Spleen (tissue), 11 donors: Measurements from ENCODE around the gene SNX2. TPM values are rescaled to one million over a fixed set of nuclear protein-coding genes. Genes with fewer than 3 reads are reported as not detected.

Experiments
- DNase-seq: peaks from one replicate; pipeline ENCODE4 v3.0.0-alpha.2; 2020
- H3K27ac ChIP-seq, 8 donors: fragments of 200-600 bp; sonication (generic) in 7 of 8; 1 replicate in 4 of 8; 2 replicates in 4 of 8; pipeline versions ENCODE4 v1.5.0 to v1.8.0; 2016 to 2021; ENCODE audit warnings: inconsistent platforms in 4 of 8, mild to moderate bottlenecking in 4 of 8, moderate library complexity in 1 of 8
- H3K27me3 ChIP-seq, 7 donors: fragments of 200-600 bp; sonication (generic) in 6 of 7; replicated peaks in 1 of 7; 1 replicate in 4 of 7; 2 replicates in 3 of 7; pipeline versions ENCODE4 v1.5.0 to v1.8.0; 2016 to 2021; ENCODE audit warnings: inconsistent platforms in 3 of 7, mild to moderate bottlenecking in 1 of 7
- H3K36me3 ChIP-seq, 6 donors: fragments of 200-600 bp; sonication (generic) in 5 of 6; 1 replicate in 4 of 6; 2 replicates in 2 of 6; pipeline versions ENCODE4 v1.5.0 to v1.8.0; 2016 to 2021; ENCODE audit warnings: inconsistent platforms in 2 of 6
- H3K4me1 ChIP-seq, 6 donors: fragments of 200-600 bp; sonication (generic) in 5 of 6; 1 replicate in 3 of 6; 2 replicates in 3 of 6; pipeline versions ENCODE4 v1.5.0 to v1.8.0; 2016 to 2021; ENCODE audit warnings: inconsistent platforms in 3 of 6
- H3K4me3 ChIP-seq, 8 donors: fragments of 200-600 bp; sonication (generic) in 7 of 8; 1 replicate in 4 of 8; 2 replicates in 4 of 8; pipeline versions ENCODE4 v1.5.0 to v1.8.0; 2016 to 2021; ENCODE audit warnings: inconsistent platforms in 4 of 8, mild to moderate bottlenecking in 4 of 8, moderate library complexity in 2 of 8
- H3K9me3 ChIP-seq, 8 donors: fragments of 200-600 bp; sonication (generic) in 7 of 8; 1 replicate in 4 of 8; 2 replicates in 4 of 8; pipeline versions ENCODE4 v1.5.0 to v1.8.0; 2016 to 2021; ENCODE audit warnings: inconsistent platforms in 4 of 8
- POLR2A ChIP-seq, 3 donors: fragments of 450-650 bp; IDR thresholded peaks; one replicate each; pipeline ENCODE4 v1.5.1; 2017; ENCODE audit warnings: antibody characterized with exemption in 3 of 3, mild to moderate bottlenecking in 1 of 3
- POLR2AphosphoS5 ChIP-seq, 3 donors: sonication (generic); formaldehyde crosslinking; IDR thresholded peaks; one replicate each; pipeline ENCODE4 v1.5.1; 2017; ENCODE audit warnings: antibody characterized with exemption in 3 of 3
- WGBS, 5 donors: extraction: QIAGEN DNeasy Blood & Tissue Kit in 3 of 5; methylation state at CpG; one replicate each; pipeline versions ENCODE4 v1.1.5 to v1.1.7; 2013 to 2018; 5-methylcytosine and 5-hydroxymethylcytosine counted together
- intact Hi-C: fragments of 100-400 bp; cut with DNase I; formaldehyde crosslinking; loops from one replicate; pipeline ENCODE4 v1.15.0; 2023; ENCODE audit warnings: low total_unique reads
- polyA plus RNA-seq, 3 donors: library from polyadenylated mRNA; stranded (reverse); fragments of 200-250 nt; gene quantifications; one replicate each; pipeline ENCODE4 v1.2.1, GENCODE V29; 2013
- total RNA-seq, 7 donors: library from RNA; depleted of rRNA in 3 of 7; stranded (reverse); fragments of >200 nt in 3 of 7; fragmentation: NEBNext Ultra II Directional in 4 of 7; extraction: Animal tissue kit (Norgen Biotek cat#: 25700) in 4 of 7; gene quantifications; one replicate each; pipeline versions ENCODE4 v1.1.0 to v1.2.1, GENCODE V29; 2016 to 2021
- TF ChIP-seq, protein P1 (sequence below), 11 experiments: fragments of 200-600 bp in 7 of 11; fragments of 450-650 bp in 4 of 11; sonication (generic) in 4 of 11; IDR thresholded peaks in 8 of 11; conservative IDR thresholded peaks in 3 of 11; 1 replicate in 7 of 11; 2 replicates in 4 of 11; pipeline versions ENCODE4 v1.4.0 to v1.8.0; 2016 to 2021; ENCODE audit warnings: antibody characterized with exemption in 11 of 11, inconsistent platforms in 4 of 11, mild to moderate bottlenecking in 1 of 11
- donor health status: healthy with polysubstance abuse.
- donor health status: DM: no; HTN: no; CAD: no; lungs with moderate emphysema.
- donor health status: DM: no; HTN: no; CAD: no.
- donor health status: Bipolar disorder and iron deficiency.
- donor health status: healthy.
- donor health status: DM: no; HTN: no; CAD: no.
- donor health status: DM: yes; HTN: yes; CAD: no.

SNX2 gene
- total and polyA plus RNA-seq, 10 donors, result 69.0 to 158 (median 132) TPM

GRCh38 chr5:122844910-122845228 lies 70.0 kb downstream of the SNX2 start:
- peaks cover 8 to 52% (median 21%) of the 10 kb centered on the region in 6 donors for H3K4me1 ChIP-seq
- no peaks in the 10 kb centered on the region for H3K27me3 ChIP-seq
- peak overlapping the region; percentile 80 to 97 (median 86) for H3K4me3 ChIP-seq
- H3K36me3 ChIP-seq, result no peaks in the 10 kb centered on the region
- TF ChIP-seq POLR2A (IDR thresholded peaks at IDR 0.05), result no peak
- TF ChIP-seq, protein P1, sequence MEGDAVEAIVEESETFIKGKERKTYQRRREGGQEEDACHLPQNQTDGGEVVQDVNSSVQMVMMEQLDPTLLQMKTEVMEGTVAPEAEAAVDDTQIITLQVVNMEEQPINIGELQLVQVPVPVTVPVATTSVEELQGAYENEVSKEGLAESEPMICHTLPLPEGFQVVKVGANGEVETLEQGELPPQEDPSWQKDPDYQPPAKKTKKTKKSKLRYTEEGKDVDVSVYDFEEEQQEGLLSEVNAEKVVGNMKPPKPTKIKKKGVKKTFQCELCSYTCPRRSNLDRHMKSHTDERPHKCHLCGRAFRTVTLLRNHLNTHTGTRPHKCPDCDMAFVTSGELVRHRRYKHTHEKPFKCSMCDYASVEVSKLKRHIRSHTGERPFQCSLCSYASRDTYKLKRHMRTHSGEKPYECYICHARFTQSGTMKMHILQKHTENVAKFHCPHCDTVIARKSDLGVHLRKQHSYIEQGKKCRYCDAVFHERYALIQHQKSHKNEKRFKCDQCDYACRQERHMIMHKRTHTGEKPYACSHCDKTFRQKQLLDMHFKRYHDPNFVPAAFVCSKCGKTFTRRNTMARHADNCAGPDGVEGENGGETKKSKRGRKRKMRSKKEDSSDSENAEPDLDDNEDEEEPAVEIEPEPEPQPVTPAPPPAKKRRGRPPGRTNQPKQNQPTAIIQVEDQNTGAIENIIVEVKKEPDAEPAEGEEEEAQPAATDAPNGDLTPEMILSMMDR (IDR thresholded peaks at IDR 0.05 in 8 of 11, conservative IDR thresholded peaks at IDR 0.05 in 3 of 11), result no peak
- TF ChIP-seq POLR2AphosphoS5 (IDR thresholded peaks at IDR 0.05), result no peak
- 0 to 1% (median 1%) methylated on average over 16 of the region's 16 CpGs for WGBS, 5 donors
- H3K27ac ChIP-seq, result peak overlapping the region; percentile 75 to 92 (median 88)
- intact Hi-C loops, result no loop called here
- DNase-seq, result no peak
- no peaks in the 10 kb centered on the region for H3K9me3 ChIP-seq

- H3K27ac ChIP-seq, result peak within 1 kb of the TSS; percentile 75 to 92 (median 88)
- peak; percentile 63 to 82 (median 77) for TF ChIP-seq POLR2AphosphoS5 (IDR thresholded peaks at IDR 0.05)
- TF ChIP-seq, protein P1 (IDR thresholded peaks at IDR 0.05 in 8 of 11, conservative IDR thresholded peaks at IDR 0.05 in 3 of 11), result peak in 1 of 11 experiments; percentile 22
- peak in 1 of 3 donors; percentile 4 for TF ChIP-seq POLR2A (IDR thresholded peaks at IDR 0.05)
- intact Hi-C loops, result no loop called here
- DNase-seq, result peak; percentile 94
- no peaks in the 10 kb centered on the region for H3K36me3 ChIP-seq
- no peaks in the 10 kb centered on the region for H3K9me3 ChIP-seq
- no peaks in the 10 kb centered on the region for H3K27me3 ChIP-seq
- peaks cover 8 to 57% (median 23%) of the 10 kb centered on the region in 6 donors for H3K4me1 ChIP-seq
- WGBS, 5 donors, result 0 to 1% (median 1%) methylated on average over 74 to 92 of the region's 92 CpGs
- peak within 1 kb of the TSS; percentile 80 to 97 (median 86) for H3K4me3 ChIP-seq
Observed at GRCh38 chr5:122845229-122846050, 70.6 kb downstream of the SNX2 start, which contains the start of gene SNX24. Gene SNX24, plus strand, starts transcription at chr5:122845613. Its CDS starts 21 bp downstream, at chr5:122845634.

DNA sequence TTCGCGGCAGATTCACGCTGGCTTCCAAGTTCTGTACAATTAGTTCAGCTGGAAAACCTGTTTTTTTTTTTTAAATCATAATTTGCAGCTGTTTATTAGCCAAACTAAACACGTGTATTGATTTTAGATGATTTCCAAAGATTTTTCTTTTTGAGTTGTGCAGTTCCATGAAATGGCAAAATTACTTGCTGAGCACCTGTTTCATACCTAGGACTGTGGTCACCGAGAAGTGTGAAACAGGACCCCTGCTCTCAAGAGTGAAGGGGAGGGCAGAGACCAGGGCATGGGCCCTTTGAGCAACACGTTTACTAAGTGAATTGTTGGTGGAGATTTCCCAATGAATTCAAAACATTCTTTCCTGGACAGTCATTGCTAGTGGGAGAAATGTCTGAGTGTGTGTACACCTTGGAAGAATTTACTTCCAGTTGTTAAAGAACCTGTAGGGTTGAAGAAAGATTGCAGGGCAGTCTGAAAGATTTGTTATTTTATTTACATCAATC lies 71.2 kb downstream of the SNX2 start:
- Histone ChIP-seq H3K36me3 (no peaks in the 10 kb centered on the region), H3K9me3 (no peaks in the 10 kb centered on the region), H3K27ac (peak overlapping the region; percentile 75 to 92 (median 88)), H3K4me1 (peaks cover 8 to 57% (median 23%) of the 10 kb centered on the region in 6 donors), H3K4me3 (peak overlapping the region; percentile 80 to 97 (median 86)), H3K27me3 (no peaks in the 10 kb centered on the region)
- DNase-seq, result no peak
- no peak for TF ChIP-seq POLR2A (IDR thresholded peaks at IDR 0.05)
- TF ChIP-seq, protein P1 (IDR thresholded peaks at IDR 0.05 in 8 of 11, conservative IDR thresholded peaks at IDR 0.05 in 3 of 11), result no peak
- TF ChIP-seq POLR2AphosphoS5 (IDR thresholded peaks at IDR 0.05), result no peak
- intact Hi-C loops, result no loop called here
- WGBS, 5 donors, result 6 to 15% (median 8%) methylated on average over 6 of the region's 6 CpGs

DNA sequence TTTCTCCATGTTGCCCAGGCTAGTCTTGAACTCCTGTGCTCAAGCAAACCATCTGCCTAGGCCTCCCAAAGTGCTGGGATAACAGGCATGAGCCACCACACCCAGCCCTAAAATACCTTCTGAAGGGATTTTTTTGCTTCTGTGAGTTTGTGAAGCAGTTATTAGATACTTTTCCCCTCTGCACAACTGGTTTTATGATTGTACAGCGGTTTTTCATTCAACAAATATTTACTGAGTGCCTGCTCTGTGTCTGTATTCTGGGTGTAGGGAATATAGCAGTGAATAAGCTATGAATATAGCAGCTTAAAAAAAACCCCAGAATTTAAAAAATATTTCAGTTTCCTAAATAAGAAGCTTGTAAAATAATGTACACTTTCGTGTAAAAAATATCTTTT lies 72.8 kb downstream of the SNX2 start:
- Histone ChIP-seq H3K36me3 (no peaks in the 10 kb centered on the region), H3K4me3 (no peak overlapping the region), H3K27ac (peak overlapping the region in 1 of 8 donors; percentile 27), H3K27me3 (no peaks in the 10 kb centered on the region), H3K9me3 (no peaks in the 10 kb centered on the region), H3K4me1 (peaks cover 8 to 57% (median 23%) of the 10 kb centered on the region in 6 donors)
- intact Hi-C loops, result no loop called here
- TF ChIP-seq POLR2A (IDR thresholded peaks at IDR 0.05) (no peak), POLR2AphosphoS5 (IDR thresholded peaks at IDR 0.05) (no peak)
- TF ChIP-seq, protein P1 (IDR thresholded peaks at IDR 0.05 in 8 of 11, conservative IDR thresholded peaks at IDR 0.05 in 3 of 11), result no peak
- 88 to 99% (median 92%) methylated on average over 2 of the region's 2 CpGs for WGBS, 5 donors
- no peak for DNase-seq
